HEK293 (cell line): ENCODE measurements around the gene ACAP2.

Source experiments
- ATF2 ChIP-seq: fragments of 450-650 bp; formaldehyde crosslinking; IDR thresholded peaks from 2 replicates; pipeline ENCODE4 v1.5.1; 2016; ENCODE audit warnings: missing biosample characterization, missing genetic modification characterization, low read depth
- ELK4 ChIP-seq: IDR thresholded peaks from 2 replicates; pipeline ENCODE4 v1.6.1; 2011; ENCODE audit warnings: mild to moderate bottlenecking, low read depth, low read length, borderline replicate concordance
- FEZF1 ChIP-seq: fragments of 450-650 bp; formaldehyde crosslinking; IDR thresholded peaks from 2 replicates; pipeline ENCODE4 v1.5.1; 2016; ENCODE audit warnings: missing biosample characterization, missing genetic modification characterization
- GLI4 ChIP-seq: fragments of 450-650 bp; formaldehyde crosslinking; IDR thresholded peaks from 2 replicates; pipeline ENCODE4 v1.5.1; 2016; ENCODE audit warnings: missing biosample characterization, missing genetic modification characterization
- IKZF3 ChIP-seq: fragments of 450-650 bp; IDR thresholded peaks from 2 replicates; pipeline ENCODE4 v1.5.0; 2018; ENCODE audit warnings: missing biosample characterization, mild to moderate bottlenecking, missing genetic modification characterization, moderate library complexity
- MYNN ChIP-seq: fragments of 450-650 bp; formaldehyde crosslinking; IDR thresholded peaks from 2 replicates; pipeline ENCODE4 v1.5.1; 2016; ENCODE audit warnings: missing biosample characterization, missing genetic modification characterization, borderline replicate concordance
- SALL2 ChIP-seq: fragments of 450-650 bp; formaldehyde crosslinking; IDR thresholded peaks from 2 replicates; pipeline ENCODE4 v1.5.0; 2017; ENCODE audit warnings: missing biosample characterization, mild to moderate bottlenecking, missing genetic modification characterization, borderline replicate concordance
- SETDB1 ChIP-seq: IDR thresholded peaks from one replicate; pipeline ENCODE4 v1.6.1; 2017; ENCODE audit warnings: mild to moderate bottlenecking, low read length, moderate library complexity, mixed read lengths; ENCODE audit not compliant: insufficient read length
- SP2 ChIP-seq: fragments of 450-650 bp; formaldehyde crosslinking; IDR thresholded peaks from 2 replicates; pipeline ENCODE4 v1.5.1; 2016; ENCODE audit warnings: missing biosample characterization, missing genetic modification characterization
- SP3 ChIP-seq: fragments of 450-650 bp; formaldehyde crosslinking; IDR thresholded peaks from 2 replicates; pipeline ENCODE4 v1.5.1; 2016; ENCODE audit warnings: missing biosample characterization, missing genetic modification characterization
- WT1 ChIP-seq: fragments of 450-650 bp; formaldehyde crosslinking; IDR thresholded peaks from 2 replicates; pipeline ENCODE4 v1.5.1; 2016; ENCODE audit warnings: missing biosample characterization, missing genetic modification characterization
- ZBTB20 ChIP-seq: fragments of 450-650 bp; formaldehyde crosslinking; IDR thresholded peaks from 2 replicates; pipeline ENCODE4 v1.5.1; 2016; ENCODE audit warnings: missing biosample characterization, missing genetic modification characterization
- ZFP37 ChIP-seq: fragments of 450-650 bp; formaldehyde crosslinking; IDR thresholded peaks from 2 replicates; pipeline ENCODE4 v1.5.1; 2016; ENCODE audit warnings: missing biosample characterization, missing genetic modification characterization
- ZNF10 ChIP-seq: fragments of 450-650 bp; formaldehyde crosslinking; IDR thresholded peaks from 2 replicates; pipeline ENCODE4 v1.5.1; 2017; ENCODE audit warnings: missing biosample characterization, missing genetic modification characterization
- ZNF112 ChIP-seq: fragments of 450-650 bp; formaldehyde crosslinking; IDR thresholded peaks from 2 replicates; pipeline ENCODE4 v1.5.0; 2017; ENCODE audit warnings: missing biosample characterization, missing genetic modification characterization
- ZNF169 ChIP-seq: fragments of 450-650 bp; formaldehyde crosslinking; IDR thresholded peaks from 2 replicates; pipeline ENCODE4 v1.5.1; 2016; ENCODE audit warnings: missing biosample characterization, missing genetic modification characterization
- ZNF26 ChIP-seq: fragments of 450-650 bp; formaldehyde crosslinking; IDR thresholded peaks from 2 replicates; pipeline ENCODE4 v1.5.1; 2016; ENCODE audit warnings: missing biosample characterization, missing genetic modification characterization
- ZNF341 ChIP-seq: fragments of 450-650 bp; formaldehyde crosslinking; IDR thresholded peaks from 2 replicates; pipeline ENCODE4; 2016; ENCODE audit warnings: low read depth, missing biosample characterization, missing genetic modification characterization
- ZNF362 ChIP-seq: fragments of 450-650 bp; formaldehyde crosslinking; IDR thresholded peaks from 2 replicates; pipeline ENCODE4 v1.5.1; 2016; ENCODE audit warnings: missing biosample characterization, missing genetic modification characterization
- ZNF404 ChIP-seq: fragments of 450-650 bp; formaldehyde crosslinking; IDR thresholded peaks from 2 replicates; pipeline ENCODE4 v1.5.1; 2017; ENCODE audit warnings: missing biosample characterization, missing genetic modification characterization
- ZNF423 ChIP-seq: fragments of 450-650 bp; formaldehyde crosslinking; IDR thresholded peaks from 2 replicates; pipeline ENCODE4 v1.5.1; 2016; ENCODE audit warnings: missing biosample characterization, missing genetic modification characterization
- ZNF433 ChIP-seq: fragments of 450-650 bp; formaldehyde crosslinking; IDR thresholded peaks from 2 replicates; pipeline ENCODE4 v1.5.1; 2016; ENCODE audit warnings: missing biosample characterization, missing genetic modification characterization, low read depth
- ZNF449 ChIP-seq: fragments of 450-650 bp; formaldehyde crosslinking; IDR thresholded peaks from 2 replicates; pipeline ENCODE4 v1.5.1; 2017; ENCODE audit warnings: missing biosample characterization, mild to moderate bottlenecking, missing genetic modification characterization, moderate library complexity
- ZNF48 ChIP-seq: fragments of 450-650 bp; formaldehyde crosslinking; IDR thresholded peaks from 2 replicates; pipeline ENCODE4 v1.5.1; 2016; ENCODE audit warnings: missing biosample characterization, missing genetic modification characterization
- ZNF514 ChIP-seq: fragments of 450-650 bp; formaldehyde crosslinking; IDR thresholded peaks from 2 replicates; pipeline ENCODE4 v1.5.1; 2016; ENCODE audit warnings: missing biosample characterization, missing genetic modification characterization
- ZNF624 ChIP-seq: fragments of 450-650 bp; formaldehyde crosslinking; IDR thresholded peaks from 2 replicates; pipeline ENCODE4 v1.5.1; 2017; ENCODE audit warnings: missing biosample characterization, missing genetic modification characterization
- ZNF629 ChIP-seq: fragments of 450-650 bp; formaldehyde crosslinking; IDR thresholded peaks from 2 replicates; pipeline ENCODE4 v1.5.1; 2017; ENCODE audit warnings: missing biosample characterization, missing genetic modification characterization
- ZNF660 ChIP-seq: fragments of 450-650 bp; IDR thresholded peaks from 2 replicates; pipeline ENCODE4 v1.5.1; 2018; ENCODE audit warnings: missing biosample characterization, mild to moderate bottlenecking, missing genetic modification characterization
- ZNF707 ChIP-seq: fragments of 450-650 bp; formaldehyde crosslinking; IDR thresholded peaks from 2 replicates; pipeline ENCODE4 v1.5.1; 2016; ENCODE audit warnings: missing biosample characterization, missing genetic modification characterization
- ZSCAN30 ChIP-seq: fragments of 450-650 bp; IDR thresholded peaks from 2 replicates; pipeline ENCODE4 v1.5.1; 2018; ENCODE audit warnings: missing biosample characterization, mild to moderate bottlenecking, missing genetic modification characterization, moderate library complexity
- TF ChIP-seq, protein P1 (sequence below): fragments of 450-650 bp; formaldehyde crosslinking; IDR thresholded peaks from 2 replicates; pipeline ENCODE4 v1.5.1; 2016; ENCODE audit warnings: missing biosample characterization, missing genetic modification characterization
- TF ChIP-seq, protein P2 (sequence below): fragments of 450-650 bp; formaldehyde crosslinking; IDR thresholded peaks from 2 replicates; pipeline ENCODE4 v1.5.1; 2016; ENCODE audit warnings: missing biosample characterization, missing genetic modification characterization

The ACAP2 gene

GRCh38 chr3:195442573-195443390 lies at the start of gene ACAP2 (continued):
- TF ChIP-seq ZNF26 (tag by site-specific recombination) (no peak), ZFP37 (no peak), ZNF169 (tag by site-specific recombination) (no peak), ZNF423 (tag by site-specific recombination) (no peak), ZNF624 (tag by site-specific recombination) (no peak), ZNF112 (tag by site-specific recombination) (no peak), GLI4 (0 out of 2 replicates have a peak, but pooled peaks have one; percentile 35), ZBTB20 (tag by site-specific recombination) (peak; percentile 13; the same call in 1 of the 2 replicates), ZNF341 (tag by site-specific recombination) (peak; percentile 88), SETDB1 (no peak), ATF2 (tag by site-specific recombination) (no peak), ZNF433 (no peak), SALL2 (tag by site-specific recombination) (no peak), FEZF1 (no peak), ZNF707 (tag by site-specific recombination) (no peak), ZNF660 (tag by site-specific recombination) (peak; percentile 87), SP2 (tag by site-specific recombination) (peak; percentile 98), ZNF449 (tag by site-specific recombination) (no peak), ZNF48 (no peak), WT1 (tag by site-specific recombination) (peak; percentile 71; the same call in 1 of the 2 replicates), ZNF362 (no peak), ELK4 (no peak), IKZF3 (peak; percentile 97), SP3 (tag by site-specific recombination) (peak; percentile 95), ZNF10 (tag by site-specific recombination) (no peak), MYNN (tag by site-specific recombination) (no peak), ZNF629 (tag by site-specific recombination) (no peak), ZNF404 (tag by site-specific recombination) (no peak), ZSCAN30 (tag by site-specific recombination) (peak; percentile 82; the same call in 1 of the 2 replicates), ZNF514 (no peak)
- TF ChIP-seq, protein P1, sequence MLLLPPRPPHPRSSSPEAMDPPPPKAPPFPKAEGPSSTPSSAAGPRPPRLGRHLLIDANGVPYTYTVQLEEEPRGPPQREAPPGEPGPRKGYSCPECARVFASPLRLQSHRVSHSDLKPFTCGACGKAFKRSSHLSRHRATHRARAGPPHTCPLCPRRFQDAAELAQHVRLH = no peak
- TF ChIP-seq, protein P2, sequence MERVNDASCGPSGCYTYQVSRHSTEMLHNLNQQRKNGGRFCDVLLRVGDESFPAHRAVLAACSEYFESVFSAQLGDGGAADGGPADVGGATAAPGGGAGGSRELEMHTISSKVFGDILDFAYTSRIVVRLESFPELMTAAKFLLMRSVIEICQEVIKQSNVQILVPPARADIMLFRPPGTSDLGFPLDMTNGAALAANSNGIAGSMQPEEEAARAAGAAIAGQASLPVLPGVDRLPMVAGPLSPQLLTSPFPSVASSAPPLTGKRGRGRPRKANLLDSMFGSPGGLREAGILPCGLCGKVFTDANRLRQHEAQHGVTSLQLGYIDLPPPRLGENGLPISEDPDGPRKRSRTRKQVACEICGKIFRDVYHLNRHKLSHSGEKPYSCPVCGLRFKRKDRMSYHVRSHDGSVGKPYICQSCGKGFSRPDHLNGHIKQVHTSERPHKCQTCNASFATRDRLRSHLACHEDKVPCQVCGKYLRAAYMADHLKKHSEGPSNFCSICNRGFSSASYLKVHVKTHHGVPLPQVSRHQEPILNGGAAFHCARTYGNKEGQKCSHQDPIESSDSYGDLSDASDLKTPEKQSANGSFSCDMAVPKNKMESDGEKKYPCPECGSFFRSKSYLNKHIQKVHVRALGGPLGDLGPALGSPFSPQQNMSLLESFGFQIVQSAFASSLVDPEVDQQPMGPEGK (tag by site-specific recombination) = peak; percentile 71
